ENCODE data around the gene PIK3R6.

- no peak for TF ChIP-seq POLR2A (IDR thresholded peaks at IDR 0.05)
- no peak for TF ChIP-seq CTCF (IDR thresholded peaks at IDR 0.05)
- TF ChIP-seq EP300 (IDR thresholded peaks at IDR 0.05), result no peak
Measured at GRCh38 chr17:8909586-8910270, 42.3 kb upstream of the PIK3R6 start.

Measured in gastroesophageal sphincter (tissue), 3 donors.